ENCODE results near the gene MYCBPAP.

Gene MYCBPAP

DNA sequence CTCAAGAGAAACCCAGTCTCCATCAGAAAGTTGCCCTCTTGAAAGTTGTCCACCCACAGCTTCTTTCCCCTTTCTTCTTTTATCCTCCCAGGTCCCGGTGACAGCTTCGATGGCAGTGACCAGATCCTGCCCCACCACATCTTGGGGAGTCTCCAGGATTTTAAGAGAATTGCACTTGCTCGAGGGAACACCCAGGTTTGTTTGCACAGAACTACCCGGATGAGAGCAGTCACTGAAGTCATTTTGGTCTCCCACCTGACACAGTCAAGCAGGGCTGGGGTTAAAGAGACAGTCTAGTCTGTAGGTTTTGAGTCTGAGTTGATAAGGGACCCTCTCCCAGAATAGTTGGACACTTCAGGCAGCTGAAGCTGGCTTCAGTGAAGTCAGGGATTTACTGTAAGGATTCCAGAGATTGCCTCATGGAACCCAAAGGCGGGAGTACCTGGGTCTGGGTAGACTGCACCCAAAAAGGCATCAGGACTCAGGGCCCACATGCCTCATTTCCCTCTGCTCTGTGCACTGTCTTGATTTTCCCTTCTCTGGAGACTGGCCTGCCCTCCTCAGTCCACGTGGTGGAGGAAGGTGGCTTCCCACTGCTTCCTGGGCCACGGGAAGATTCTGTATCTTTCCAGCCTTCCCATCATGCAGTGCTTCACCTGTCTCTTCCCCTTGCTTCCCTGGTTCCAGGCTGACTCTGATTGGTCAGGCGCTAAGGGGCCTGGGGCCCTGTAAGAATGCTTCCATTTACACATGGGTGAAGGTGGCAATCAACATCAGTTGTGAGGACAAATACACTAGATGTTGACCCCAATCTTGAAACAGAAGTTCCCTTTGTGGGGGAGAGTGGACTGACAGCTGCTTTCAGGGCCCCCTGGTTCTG lies 9.5 kb downstream of the MYCBPAP start:
- Histone ChIP-seq H3K4me1 (peaks cover 0 to 16% (median 13%) of the 10 kb centered on the region in 10 experiments; a peak in 15 of 20 replicates), H4K20me1 (no peaks in the 10 kb centered on the region), H3K36me3 (no peaks in the 10 kb centered on the region), H3K4me2 (no peak overlapping the region), H3K9me3 (replicated peaks in 1 of 11) (no peaks in the 10 kb centered on the region), H3K27ac (no peak overlapping the region), H3K27me3 (no peaks in the 10 kb centered on the region), H3K4me3 (no peak overlapping the region), H3K9ac (no peak overlapping the region)
- TF ChIP-seq Cebpa-rat (IDR thresholded peaks at IDR 0.05), result no peak

DNA sequence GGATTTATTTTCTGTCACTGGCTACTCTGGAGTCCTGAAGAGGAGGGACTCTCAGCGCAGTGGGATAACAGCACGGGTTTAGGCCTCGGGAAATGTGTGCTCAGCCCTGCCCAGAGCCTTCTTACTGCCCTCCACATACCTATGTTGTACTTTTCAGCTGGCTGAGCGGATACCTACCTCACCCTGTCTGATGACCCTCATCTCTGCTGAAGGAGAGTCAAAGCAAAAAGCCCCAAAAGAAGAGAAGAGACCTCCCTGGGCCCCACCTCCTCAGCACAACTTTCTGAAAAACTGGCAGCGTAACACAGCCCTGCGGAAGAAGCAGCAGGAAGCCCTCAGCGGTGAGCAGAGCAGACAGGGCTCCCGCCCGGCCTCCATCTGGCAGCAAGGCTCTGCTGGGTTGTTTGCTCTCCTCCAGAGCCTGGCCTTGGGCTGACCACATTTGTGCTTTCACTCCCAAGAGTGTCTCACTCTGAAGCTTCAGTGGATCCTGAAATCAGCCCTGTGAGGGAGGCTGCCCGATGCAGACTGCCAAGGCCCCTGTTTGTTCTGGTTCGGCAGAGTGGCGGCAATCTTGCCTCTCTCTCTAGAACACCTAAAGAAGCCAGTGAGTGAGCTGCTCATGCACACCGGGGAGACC lies 10.3 kb downstream of the MYCBPAP start:
- Histone ChIP-seq H3K36me3 (no peaks in the 10 kb centered on the region), H3K9me3 (replicated peaks in 1 of 11) (no peaks in the 10 kb centered on the region), H3K4me2 (no peak overlapping the region), H3K27me3 (no peaks in the 10 kb centered on the region), H3K4me1 (peaks cover 0 to 16% (median 13%) of the 10 kb centered on the region in 10 experiments; a peak in 15 of 20 replicates), H3K9ac (no peak overlapping the region), H3K4me3 (no peak overlapping the region), H3K27ac (no peak overlapping the region), H4K20me1 (no peaks in the 10 kb centered on the region)
- TF ChIP-seq Cebpa-rat (IDR thresholded peaks at IDR 0.05), result no peak

DNA sequence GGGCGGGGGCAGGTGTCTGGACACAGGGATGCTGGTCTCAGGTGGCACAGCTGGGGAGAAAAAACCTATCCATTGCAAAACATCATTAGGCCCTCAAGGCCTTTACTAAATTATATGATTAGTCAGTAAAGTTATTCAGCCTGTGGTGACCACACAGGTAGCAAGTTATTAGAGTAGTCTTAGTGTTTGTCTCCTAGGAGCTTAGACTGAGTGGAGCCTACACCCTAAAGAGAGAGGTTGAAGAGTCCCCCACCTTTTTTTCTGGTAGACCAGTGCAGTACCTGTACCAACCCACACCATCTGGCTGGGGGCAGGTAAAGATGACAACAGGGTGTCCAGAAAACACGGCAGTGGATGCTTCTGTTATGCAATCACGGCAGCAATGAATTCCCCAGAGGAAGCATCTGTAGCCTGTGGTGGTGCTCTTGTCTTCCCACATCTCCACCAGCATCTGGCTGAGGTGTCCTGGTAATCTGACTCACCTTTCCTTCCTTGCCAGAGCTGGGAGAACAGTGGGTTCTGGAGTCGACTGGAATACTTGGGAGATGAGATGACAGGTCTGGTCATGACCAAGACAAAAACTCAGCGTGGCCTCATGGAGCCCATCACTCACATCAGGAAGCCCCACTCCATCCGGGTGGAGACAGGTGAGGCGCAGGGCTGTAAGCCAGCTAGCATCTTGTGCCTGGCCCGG lies 11.0 kb downstream of the MYCBPAP start:
- no peak overlapping the region for H3K27ac ChIP-seq
- H3K27me3 ChIP-seq, result no peaks in the 10 kb centered on the region
- H3K4me1 ChIP-seq, result peaks cover 0 to 16% (median 13%) of the 10 kb centered on the region in 10 experiments; a peak in 15 of 20 replicates
- H4K20me1 ChIP-seq, result no peaks in the 10 kb centered on the region
- H3K4me2 ChIP-seq, result peak overlapping the region in 3 of 11 experiments; percentile 5 to 10 (median 7); a peak in 3 of 22 replicates
- H3K9ac ChIP-seq, result no peak overlapping the region
- H3K4me3 ChIP-seq, result no peak overlapping the region
- TF ChIP-seq Cebpa-rat (IDR thresholded peaks at IDR 0.05), result no peak
- no peaks in the 10 kb centered on the region for H3K36me3 ChIP-seq
- H3K9me3 ChIP-seq (replicated peaks in 1 of 11), result no peaks in the 10 kb centered on the region

DNA sequence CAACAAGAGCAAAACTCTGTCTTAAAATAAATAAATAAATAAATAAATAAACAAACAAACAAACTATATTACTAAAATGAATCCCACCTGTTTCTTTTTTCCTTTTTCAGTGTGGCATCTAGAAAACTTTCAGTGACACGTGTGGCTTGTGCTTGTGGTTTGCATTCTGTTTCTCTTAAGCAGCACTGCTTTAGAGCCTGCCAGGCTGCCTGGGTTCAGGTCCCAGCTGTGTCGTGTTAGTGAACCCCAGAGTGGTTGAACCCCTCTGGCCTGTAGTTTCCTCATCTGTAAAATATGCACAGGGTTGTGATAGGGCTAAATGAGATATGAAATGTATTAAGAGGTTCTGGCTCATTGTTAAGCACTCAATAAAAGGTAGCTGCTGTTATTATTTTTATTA lies 12.2 kb downstream of the MYCBPAP start:
- Histone ChIP-seq H3K9ac (no peak overlapping the region), H3K4me1 (peaks cover 0 to 9% (median 5%) of the 10 kb centered on the region in 10 experiments; a peak in 14 of 20 replicates), H3K36me3 (no peaks in the 10 kb centered on the region), H4K20me1 (no peaks in the 10 kb centered on the region), H3K4me2 (no peak overlapping the region), H3K9me3 (replicated peaks in 1 of 11) (no peaks in the 10 kb centered on the region), H3K27ac (no peak overlapping the region), H3K27me3 (no peaks in the 10 kb centered on the region), H3K4me3 (no peak overlapping the region)
- no peak for TF ChIP-seq Cebpa-rat (IDR thresholded peaks at IDR 0.05)

DNA sequence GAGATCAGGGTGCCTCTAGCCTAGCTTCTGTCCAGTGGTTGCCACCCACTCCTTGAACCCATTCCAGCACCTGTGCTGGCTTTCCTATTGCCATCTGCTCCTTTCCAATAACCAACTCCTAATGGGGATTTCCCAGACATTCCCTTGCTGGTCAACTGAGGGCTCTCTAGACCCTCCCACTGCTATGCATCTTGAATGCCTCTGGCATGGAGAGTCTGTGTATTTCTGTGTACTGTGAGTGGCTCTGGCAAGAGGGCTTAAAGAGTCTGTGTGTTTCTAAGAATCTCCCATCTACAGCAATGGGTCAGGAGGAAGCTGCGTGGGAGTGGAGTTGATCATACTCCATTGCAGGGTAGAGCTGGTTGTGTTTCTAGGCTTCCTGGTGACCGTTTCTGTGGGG lies 13.3 kb downstream of the MYCBPAP start:
- H3K9ac ChIP-seq, result no peak overlapping the region
- TF ChIP-seq Cebpa-rat (IDR thresholded peaks at IDR 0.05), result no peak
- H3K9me3 ChIP-seq (replicated peaks in 1 of 11), result no peaks in the 10 kb centered on the region
- H3K4me1 ChIP-seq, result peaks cover 0 to 6% (median 0%) of the 10 kb centered on the region in 10 experiments; a peak in 2 of 20 replicates
- H3K36me3 ChIP-seq, result no peaks in the 10 kb centered on the region
- H3K4me2 ChIP-seq, result no peak overlapping the region
- no peak overlapping the region for H3K27ac ChIP-seq
- no peaks in the 10 kb centered on the region for H3K27me3 ChIP-seq
- no peak overlapping the region for H3K4me3 ChIP-seq
- H4K20me1 ChIP-seq, result no peaks in the 10 kb centered on the region

DNA sequence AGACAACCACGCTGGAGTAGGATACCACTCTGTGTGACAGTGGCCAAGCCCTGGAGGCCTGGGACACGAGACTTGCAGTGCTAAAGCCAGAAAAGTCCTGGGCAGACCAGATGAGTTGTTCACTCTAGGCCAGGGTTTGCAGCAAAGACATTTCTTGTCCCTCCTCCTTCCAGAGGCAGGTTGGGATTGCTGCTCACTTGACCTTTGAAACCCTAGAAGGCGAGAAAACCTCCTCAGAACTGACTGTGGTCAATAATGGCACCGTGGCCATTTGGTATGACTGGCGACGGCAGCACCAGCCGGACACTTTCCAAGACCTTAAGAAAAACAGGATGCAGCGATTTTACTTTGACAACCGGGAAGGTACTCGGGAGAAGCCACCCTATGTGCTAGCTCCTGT lies 14.5 kb downstream of the MYCBPAP start:
- H3K4me3 ChIP-seq, result no peak overlapping the region
- no peak for TF ChIP-seq Cebpa-rat (IDR thresholded peaks at IDR 0.05)
- H3K27me3 ChIP-seq, result no peaks in the 10 kb centered on the region
- no peak overlapping the region for H3K9ac ChIP-seq
- no peak overlapping the region for H3K4me2 ChIP-seq
- peaks cover 8 to 16% (median 10%) of the 10 kb centered on the region in 10 experiments; a peak in 18 of 20 replicates for H3K4me1 ChIP-seq
- H3K9me3 ChIP-seq (replicated peaks in 1 of 11), result no peaks in the 10 kb centered on the region
- no peak overlapping the region for H3K27ac ChIP-seq
- no peaks in the 10 kb centered on the region for H3K36me3 ChIP-seq
- peaks cover 0 to 8% (median 0%) of the 10 kb centered on the region in 11 experiments; a peak in 1 of 22 replicates for H4K20me1 ChIP-seq

DNA sequence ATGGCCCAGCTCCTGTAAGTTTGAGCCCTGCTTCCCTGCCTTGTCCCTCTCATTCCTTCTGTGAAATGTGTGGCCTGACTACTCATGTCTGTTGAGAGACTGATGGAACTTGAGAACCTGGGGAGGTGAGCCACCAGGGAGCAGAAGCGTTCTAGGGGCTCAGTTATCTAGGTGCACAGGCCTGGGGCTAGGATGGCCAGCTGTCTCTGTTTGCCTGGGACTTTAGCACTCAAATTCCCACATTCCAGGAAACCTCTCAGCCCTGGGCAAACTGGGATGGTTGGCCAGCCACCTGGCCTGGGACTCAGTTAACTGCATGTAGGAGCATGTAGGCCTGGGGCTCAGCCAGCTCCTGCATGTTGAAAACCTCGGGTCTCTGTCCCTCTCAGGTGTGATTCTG lies 15.0 kb downstream of the MYCBPAP start:
- H3K4me1 ChIP-seq, result peaks cover 8 to 19% (median 12%) of the 10 kb centered on the region in 10 experiments; a peak in 18 of 20 replicates
- no peak overlapping the region for H3K27ac ChIP-seq
- H3K9ac ChIP-seq, result no peak overlapping the region
- H3K36me3 ChIP-seq, result no peaks in the 10 kb centered on the region
- H4K20me1 ChIP-seq, result peaks cover 0 to 8% (median 0%) of the 10 kb centered on the region in 11 experiments; a peak in 1 of 22 replicates
- H3K4me2 ChIP-seq, result no peak overlapping the region
- no peaks in the 10 kb centered on the region for H3K27me3 ChIP-seq
- no peak overlapping the region for H3K4me3 ChIP-seq
- H3K9me3 ChIP-seq (replicated peaks in 1 of 11), result no peaks in the 10 kb centered on the region
- TF ChIP-seq Cebpa-rat (IDR thresholded peaks at IDR 0.05), result no peak

DNA sequence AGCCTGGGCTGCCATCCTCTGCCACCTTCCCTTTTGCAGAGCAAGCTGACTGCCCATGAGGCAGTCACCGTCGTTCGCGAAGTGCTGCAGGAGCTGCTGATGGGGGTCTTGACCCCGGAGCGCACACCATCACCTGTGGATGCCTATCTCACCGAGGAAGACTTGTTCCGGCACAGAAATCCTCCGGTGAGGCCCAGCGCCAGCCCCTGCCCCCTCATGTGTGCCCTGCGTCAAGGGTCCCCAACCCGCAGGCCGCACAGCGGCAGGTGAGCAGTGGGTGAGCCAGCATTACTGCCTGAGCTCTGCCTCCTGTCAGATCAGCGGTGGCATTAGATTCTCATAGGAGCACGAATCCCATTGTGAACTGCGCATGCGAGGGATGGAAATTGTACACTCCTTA lies 16.6 kb downstream of the MYCBPAP start:
- H3K9ac ChIP-seq, result no peak overlapping the region
- H4K20me1 ChIP-seq, result peaks cover 0 to 8% (median 0%) of the 10 kb centered on the region in 11 experiments; a peak in 1 of 22 replicates
- no peaks in the 10 kb centered on the region for H3K9me3 ChIP-seq (replicated peaks in 1 of 11)
- H3K36me3 ChIP-seq, result no peaks in the 10 kb centered on the region
- H3K27ac ChIP-seq, result no peak overlapping the region
- H3K27me3 ChIP-seq, result peaks cover 0 to under 1% (median 0%) of the 10 kb centered on the region in 11 experiments; a peak in 1 of 22 replicates
- no peak overlapping the region for H3K4me3 ChIP-seq
- peaks cover 8 to 15% (median 12%) of the 10 kb centered on the region in 10 experiments; a peak in 18 of 20 replicates for H3K4me1 ChIP-seq
- TF ChIP-seq Cebpa-rat (IDR thresholded peaks at IDR 0.05), result no peak
- no peak overlapping the region for H3K4me2 ChIP-seq
